ENCODE measurements around the gene MRGPRG.

The MRGPRG gene

GRCh38 chr11:3231851-3232744 lies 13.5 kb upstream of the MRGPRG start, which contains the start of gene MRGPRE:
MRGPRE (minus strand) TSS chr11:3232417; CDS start chr11:3228799, 3,618 bp downstream.
- Histone ChIP-seq H3K27ac (ENCODE audit: low read depth, low read length) (no peak within 1 kb of the TSS), H3K9me3 (ENCODE audit: insufficient read depth, low read depth, low read length) (no peaks in the 10 kb centered on the region), H3K27me3 (ENCODE audit: insufficient read depth, low read length) (no peaks in the 10 kb centered on the region; the same call in 1 of the 2 replicates), H3K9ac (ENCODE audit: low read depth, low read length) (no peak within 1 kb of the TSS), H3K4me3 (ENCODE audit: low read length) (no peak within 1 kb of the TSS), H3K36me3 (ENCODE audit: insufficient read depth, low read length) (no peaks in the 10 kb centered on the region), H3K4me1 (ENCODE audit: insufficient read depth, low read length) (peaks cover 4% of the 10 kb centered on the region; the same call in 1 of the 2 replicates)
- WGBS = 87% methylated on average over 39 of the region's 39 CpGs

- H3K4me3 ChIP-seq (ENCODE audit: low read length) = no peak overlapping the region
- H3K27me3 ChIP-seq (ENCODE audit: insufficient read depth, low read length) = no peaks in the 10 kb centered on the region; the same call in 1 of the 2 replicates
- H3K9me3 ChIP-seq (ENCODE audit: insufficient read depth, low read depth, low read length) = no peaks in the 10 kb centered on the region
- H3K9ac ChIP-seq (ENCODE audit: low read depth, low read length) = no peak overlapping the region
- no peaks in the 10 kb centered on the region for H3K36me3 ChIP-seq (ENCODE audit: insufficient read depth, low read length)
- 61% methylated on average over 6 of the region's 6 CpGs for WGBS
- H3K27ac ChIP-seq (ENCODE audit: low read depth, low read length) = no peak overlapping the region
- H3K4me1 ChIP-seq (ENCODE audit: insufficient read depth, low read length) = no peaks in the 10 kb centered on the region
These were observed 12.9 kb upstream of the MRGPRG start for GRCh38 chr11:3231550-3231850.

- 89% methylated on average over 12 of the region's 12 CpGs for WGBS
- Histone ChIP-seq H3K9ac (ENCODE audit: low read depth, low read length) (no peak overlapping the region), H3K9me3 (ENCODE audit: insufficient read depth, low read depth, low read length) (no peaks in the 10 kb centered on the region), H3K27ac (ENCODE audit: low read depth, low read length) (no peak overlapping the region), H3K4me1 (ENCODE audit: insufficient read depth, low read length) (no peaks in the 10 kb centered on the region), H3K4me3 (ENCODE audit: low read length) (no peak overlapping the region), H3K27me3 (ENCODE audit: insufficient read depth, low read length) (no peaks in the 10 kb centered on the region; the same call in 1 of the 2 replicates), H3K36me3 (ENCODE audit: insufficient read depth, low read length) (no peaks in the 10 kb centered on the region)
These were observed 12.3 kb upstream of the MRGPRG start for GRCh38 chr11:3230636-3231549.

- Histone ChIP-seq H3K4me3 (ENCODE audit: low read length) (no peak overlapping the region), H3K36me3 (ENCODE audit: insufficient read depth, low read length) (no peaks in the 10 kb centered on the region), H3K4me1 (ENCODE audit: insufficient read depth, low read length) (no peaks in the 10 kb centered on the region), H3K27ac (ENCODE audit: low read depth, low read length) (no peak overlapping the region), H3K9me3 (ENCODE audit: insufficient read depth, low read depth, low read length) (no peaks in the 10 kb centered on the region), H3K27me3 (ENCODE audit: insufficient read depth, low read length) (no peaks in the 10 kb centered on the region; the same call in 1 of the 2 replicates), H3K9ac (ENCODE audit: low read depth, low read length) (no peak overlapping the region)
- 90% methylated on average over 21 of the region's 21 CpGs for WGBS
These were observed 11.3 kb upstream of the MRGPRG start for GRCh38 chr11:3229673-3230630.

- Histone ChIP-seq H3K9me3 (ENCODE audit: insufficient read depth, low read depth, low read length) (no peaks in the 10 kb centered on the region), H3K4me1 (ENCODE audit: insufficient read depth, low read length) (0 out of 2 replicates have a peak, but pooled peaks cover 3% of the 10 kb centered on the region), H3K27ac (ENCODE audit: low read depth, low read length) (no peak overlapping the region), H3K9ac (ENCODE audit: low read depth, low read length) (no peak overlapping the region), H3K4me3 (ENCODE audit: low read length) (no peak overlapping the region), H3K36me3 (ENCODE audit: insufficient read depth, low read length) (no peaks in the 10 kb centered on the region), H3K27me3 (ENCODE audit: insufficient read depth, low read length) (no peaks in the 10 kb centered on the region; the same call in 1 of the 2 replicates)
- WGBS = 93% methylated on average over 23 of the region's 23 CpGs
These were observed 9.8 kb upstream of the MRGPRG start for GRCh38 chr11:3228445-3228829.

- 91% methylated on average over 46 of the region's 46 CpGs for WGBS
- no peaks in the 10 kb centered on the region for H3K36me3 ChIP-seq (ENCODE audit: insufficient read depth, low read length)
- no peak overlapping the region for H3K9ac ChIP-seq (ENCODE audit: low read depth, low read length)
These were observed 9.2 kb upstream of the MRGPRG start for GRCh38 chr11:3227568-3228444.

GRCh38 chr11:3226846-3227567 lies 8.4 kb upstream of the MRGPRG start:
- H3K36me3 ChIP-seq (ENCODE audit: insufficient read depth, low read length) = no peaks in the 10 kb centered on the region
- H3K9me3 ChIP-seq (ENCODE audit: insufficient read depth, low read depth, low read length) = no peaks in the 10 kb centered on the region
- no peak overlapping the region for H3K9ac ChIP-seq (ENCODE audit: low read depth, low read length)
- no peak overlapping the region for H3K27ac ChIP-seq (ENCODE audit: low read depth, low read length)
- H3K27me3 ChIP-seq (ENCODE audit: insufficient read depth, low read length) = no peaks in the 10 kb centered on the region; the same call in 1 of the 2 replicates
- 88% methylated on average over 18 of the region's 18 CpGs for WGBS
- peaks cover 3% of the 10 kb centered on the region; the same call in 1 of the 2 replicates for H3K4me1 ChIP-seq (ENCODE audit: insufficient read depth, low read length)
- no peak overlapping the region for H3K4me3 ChIP-seq (ENCODE audit: low read length)

More at GRCh38 chr11:3227568-3228444, 9.2 kb upstream of the MRGPRG start:
- peaks cover 3% of the 10 kb centered on the region; the same call in 1 of the 2 replicates for H3K4me1 ChIP-seq (ENCODE audit: insufficient read depth, low read length)
- no peak overlapping the region for H3K4me3 ChIP-seq (ENCODE audit: low read length)
- no peak overlapping the region for H3K27ac ChIP-seq (ENCODE audit: low read depth, low read length)
- no peaks in the 10 kb centered on the region for H3K9me3 ChIP-seq (ENCODE audit: insufficient read depth, low read depth, low read length)
- no peaks in the 10 kb centered on the region; the same call in 1 of the 2 replicates for H3K27me3 ChIP-seq (ENCODE audit: insufficient read depth, low read length)

- Histone ChIP-seq H3K9ac (ENCODE audit: low read depth, low read length) (no peak overlapping the region), H3K4me3 (ENCODE audit: low read length) (no peak overlapping the region), H3K36me3 (ENCODE audit: insufficient read depth, low read length) (no peaks in the 10 kb centered on the region), H3K27ac (ENCODE audit: low read depth, low read length) (no peak overlapping the region), H3K9me3 (ENCODE audit: insufficient read depth, low read depth, low read length) (no peaks in the 10 kb centered on the region), H3K27me3 (ENCODE audit: insufficient read depth, low read length) (no peaks in the 10 kb centered on the region), H3K4me1 (ENCODE audit: insufficient read depth, low read length) (peaks cover 3% of the 10 kb centered on the region; the same call in 1 of the 2 replicates)
- 92% methylated on average over 20 of the region's 21 CpGs for WGBS
These were observed 7.5 kb upstream of the MRGPRG start for GRCh38 chr11:3225826-3226750.

All from HUES64 (cell line).